Endothelial cell (in vitro differentiated cells): ENCODE data around the gene ZBTB22. TPM values are rescaled to one million over a fixed set of nuclear protein-coding genes. Genes with fewer than 3 reads are reported as not detected.

ENCODE experiments used
- DNase-seq: peaks from one replicate; pipeline ENCODE4 v3.0.0; 2021; ENCODE audit warnings: low spot score
- H3K27ac Mint-ChIP-seq: one replicate; pipeline ENCODE4 v1.8.0; 2021; ENCODE audit warnings: mixed read lengths, inconsistent platforms; ENCODE audit not compliant: unreplicated experiment
- H3K27me3 Mint-ChIP-seq: one replicate; pipeline ENCODE4 v1.8.0; 2021; ENCODE audit warnings: mild to moderate bottlenecking, moderate library complexity, mixed read lengths, inconsistent platforms; ENCODE audit not compliant: unreplicated experiment
- H3K36me3 Mint-ChIP-seq: one replicate; pipeline ENCODE4 v1.8.0; 2021; ENCODE audit warnings: mild to moderate bottlenecking, low read depth, mixed read lengths, inconsistent platforms; ENCODE audit not compliant: unreplicated experiment
- H3K4me1 Mint-ChIP-seq: one replicate; pipeline ENCODE4 v1.8.0; 2021; ENCODE audit warnings: mild to moderate bottlenecking, mixed read lengths, inconsistent platforms; ENCODE audit not compliant: unreplicated experiment
- H3K4me3 Mint-ChIP-seq: one replicate; pipeline ENCODE4 v1.8.0; 2021; ENCODE audit warnings: mild to moderate bottlenecking, mixed read lengths, inconsistent platforms; ENCODE audit not compliant: unreplicated experiment
- H3K9me3 Mint-ChIP-seq: one replicate; pipeline ENCODE4 v1.8.0; 2021; ENCODE audit warnings: mixed read lengths, inconsistent platforms; ENCODE audit not compliant: unreplicated experiment
- CTCF ChIP-seq: fragments of 200-600 bp; sonication (generic); IDR thresholded peaks from one replicate; pipeline ENCODE4 v1.5.0; 2021; ENCODE audit warnings: antibody characterized with exemption; ENCODE audit not compliant: unreplicated experiment
- total RNA-seq: library from RNA; stranded (reverse); fragmentation: NEBNext Ultra II Directional; extraction: Animal tissue kit (Norgen Biotek cat#: 25700); gene quantifications from one replicate; pipeline ENCODE4 v1.2.1, GENCODE V29; 2021; ENCODE audit not compliant: unreplicated experiment

ZBTB22 gene
- total RNA-seq, 1 donor from 2014 or later = 16.9 TPM

- Mint-ChIP-seq H3K36me3 (peaks cover 14% of the 10 kb centered on the region), H3K27ac (peak overlapping the region; percentile 100), H3K9me3 (no peaks in the 10 kb centered on the region), H3K27me3 (peaks cover 41% of the 10 kb centered on the region), H3K4me1 (peaks cover 27% of the 10 kb centered on the region), H3K4me3 (peak overlapping the region; percentile 100)
- DNase-seq = peak; percentile 72
- TF ChIP-seq CTCF = peak; percentile 16
Observed at GRCh38 chr6:33297956-33298772, 19.4 kb downstream of the ZBTB22 start.

DNA sequence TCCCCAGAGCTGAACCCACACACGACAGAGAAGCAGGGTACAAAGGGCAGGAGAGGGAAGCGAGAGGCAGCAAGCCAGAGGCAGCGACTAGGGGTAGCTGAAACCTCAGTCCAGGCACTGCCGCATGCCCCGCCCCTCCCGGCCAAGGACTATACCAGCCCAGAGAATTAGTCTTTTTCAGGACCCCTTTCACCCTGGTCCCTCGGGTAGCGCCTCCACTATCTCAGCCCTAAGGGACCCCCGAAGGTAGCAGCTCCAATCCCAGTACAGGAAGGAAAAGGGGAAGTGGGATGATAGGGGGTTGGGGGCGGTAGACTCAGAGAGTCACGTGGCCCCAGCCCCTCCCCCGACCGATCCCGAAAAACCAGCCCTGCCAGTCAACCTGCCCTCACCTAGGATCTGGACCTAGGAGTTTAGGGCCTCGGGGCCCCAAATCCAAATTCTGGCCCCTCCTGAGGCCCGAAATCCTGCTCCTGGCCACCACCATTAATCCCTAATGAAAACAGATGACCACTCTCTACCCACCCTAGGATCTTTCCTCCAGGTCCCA is 20.1 kb downstream of the ZBTB22 start:
- peak overlapping the region; percentile 100 for H3K4me3 Mint-ChIP-seq
- H3K27me3 Mint-ChIP-seq = peaks cover 43% of the 10 kb centered on the region
- no peak for TF ChIP-seq CTCF
- peaks cover 27% of the 10 kb centered on the region for H3K4me1 Mint-ChIP-seq
- DNase-seq = peak; percentile 59
- H3K9me3 Mint-ChIP-seq = no peaks in the 10 kb centered on the region
- H3K27ac Mint-ChIP-seq = peak overlapping the region; percentile 92
- peaks cover 19% of the 10 kb centered on the region for H3K36me3 Mint-ChIP-seq

DNA sequence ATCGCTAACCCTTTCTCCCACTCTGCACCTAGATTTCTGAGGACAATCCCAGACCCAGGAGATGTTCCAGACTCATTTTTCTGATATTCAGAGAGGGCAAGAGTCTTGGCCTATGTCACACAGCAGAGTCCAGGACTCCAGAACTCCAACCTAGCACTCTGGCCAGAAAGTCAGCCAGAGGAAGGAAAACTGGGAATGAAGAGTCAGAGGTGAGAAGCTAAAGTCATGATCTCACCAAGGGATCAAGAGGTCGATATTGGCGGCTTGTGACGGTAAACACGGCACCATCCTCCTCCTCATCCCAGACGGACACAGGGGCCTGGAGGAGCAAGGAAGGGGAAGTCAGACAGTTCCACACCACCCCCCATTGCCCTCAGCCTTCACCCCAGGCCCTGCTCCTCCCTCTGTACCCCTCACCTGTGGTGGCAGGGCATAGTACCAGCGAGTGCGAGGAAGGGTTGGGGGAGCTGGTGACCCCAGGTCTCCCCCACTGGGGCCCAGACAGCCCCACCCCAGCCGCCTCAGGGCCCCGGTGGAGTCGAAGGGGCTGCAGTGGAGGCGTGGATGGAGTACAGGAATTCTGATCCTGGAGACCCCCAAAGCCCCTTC is 20.6 kb downstream of the ZBTB22 start:
- H3K4me1 Mint-ChIP-seq = peaks cover 27% of the 10 kb centered on the region
- DNase-seq = no peak
- H3K27ac Mint-ChIP-seq = peak overlapping the region; percentile 92
- H3K27me3 Mint-ChIP-seq = peaks cover 43% of the 10 kb centered on the region
- no peak for TF ChIP-seq CTCF
- H3K36me3 Mint-ChIP-seq = peaks cover 19% of the 10 kb centered on the region
- no peaks in the 10 kb centered on the region for H3K9me3 Mint-ChIP-seq
- H3K4me3 Mint-ChIP-seq = peak overlapping the region; percentile 100

DNA sequence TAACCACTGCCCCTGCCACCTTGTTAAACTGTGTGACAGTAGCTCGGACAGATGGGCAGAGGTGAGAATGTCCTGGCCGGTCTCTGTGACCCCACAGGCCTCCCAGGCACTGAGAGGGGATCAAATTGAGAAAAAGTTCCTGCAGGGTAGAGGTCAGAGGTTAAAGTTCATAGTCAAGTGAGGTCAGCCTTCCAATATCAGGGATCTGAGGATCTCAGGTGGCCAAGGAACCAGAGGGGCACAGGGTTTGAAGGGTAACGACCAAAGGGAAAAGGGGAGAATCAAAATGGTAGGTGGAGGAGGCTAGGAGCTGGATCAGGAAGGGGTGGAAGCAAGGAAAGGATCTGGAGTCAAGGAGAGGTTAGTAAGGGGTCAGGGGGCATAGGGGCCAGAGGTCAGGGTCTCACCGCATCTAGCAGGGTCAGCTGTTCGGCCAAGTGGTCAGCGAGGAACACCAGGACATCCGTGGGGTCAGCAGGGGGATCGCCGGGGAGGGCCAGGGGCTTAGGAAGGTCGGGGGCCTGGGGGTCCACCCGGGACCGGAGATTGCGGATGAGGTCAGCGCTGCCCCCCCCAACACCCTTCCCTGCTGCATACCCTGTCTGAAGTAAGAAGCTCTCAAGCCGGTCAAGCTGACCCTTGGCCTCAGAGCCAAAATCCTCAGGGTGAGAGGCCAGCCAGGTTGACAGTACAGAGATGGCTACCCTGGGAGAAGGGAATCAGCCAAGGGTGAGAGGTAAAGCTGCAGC is 21.7 kb downstream of the ZBTB22 start:
- Mint-ChIP-seq H3K36me3 (peaks cover 22% of the 10 kb centered on the region), H3K27ac (peak overlapping the region; percentile 87), H3K9me3 (no peaks in the 10 kb centered on the region), H3K27me3 (peaks cover 42% of the 10 kb centered on the region), H3K4me3 (peak overlapping the region; percentile 89), H3K4me1 (peaks cover 30% of the 10 kb centered on the region)
- no peak for TF ChIP-seq CTCF
- no peak for DNase-seq
